IMR-90 (cell line): ENCODE data around the gene THAP10. TPM values are rescaled to one million over a fixed set of nuclear protein-coding genes. Genes with fewer than 3 reads are reported as not detected.
A peak's percentile ranks its signal among the peaks of the same experiment; 100 is the strongest.

Source experiments
- ATAC-seq: fragments of 200-7000 bp; cut with Tn5 transposase; 2 replicates; pipeline ENCODE4 v1.9.1; 2020; ENCODE audit warnings: low read depth, mild to moderate bottlenecking, moderate library complexity
- BruUV-seq: library from RNA; stranded (reverse); fragments of 400-500 nt; replicated peaks from 2 replicates; lab custom pipeline; 2021; lab: Mats Ljungman, UMichigan
- CTCF ChIA-PET: fragments of 300-600 bp; formaldehyde crosslinking; extraction: SDS; loops from one replicate; lab custom pipeline; 2021; ENCODE audit warnings: antibody characterized with exemption; lab: Yijun Ruan, JAX
- POLR2A ChIA-PET: fragments of 300-600 bp; sonication (Branson Sonifier 250); formaldehyde crosslinking; loops from one replicate; lab custom pipeline; 2022; ENCODE audit warnings: antibody characterized with exemption; ENCODE audit not compliant: unreplicated experiment; lab: Charles Lee
- DNase-seq: peaks from one replicate; pipeline ENCODE4 v3.0.0; 2013
- H2AFZ ChIP-seq: replicated peaks from 2 replicates; pipeline ENCODE3; 2013; ENCODE audit warnings: low read length, mild to moderate bottlenecking; ENCODE audit not compliant: poor library complexity
- H2AK5ac ChIP-seq: 2 replicates; pipeline ENCODE4 v1.6.1; 2013; ENCODE audit warnings: low read depth, low read length, inconsistent platforms
- H2AK9ac ChIP-seq: replicated peaks from 2 replicates; pipeline ENCODE3; 2013; ENCODE audit warnings: mild to moderate bottlenecking, low read depth, low read length, moderate library complexity; ENCODE audit not compliant: poor library complexity
- H2BK120ac ChIP-seq: 2 replicates; pipeline ENCODE4 v1.6.1; 2013; ENCODE audit warnings: low read depth, low read length, inconsistent platforms
- H2BK15ac ChIP-seq: 3 replicates; pipeline ENCODE4 v1.6.1; 2013; ENCODE audit warnings: low read depth, low read length, inconsistent platforms
- H2BK20ac ChIP-seq: 2 replicates; pipeline ENCODE4 v1.6.1; 2013; ENCODE audit warnings: low read depth, mild to moderate bottlenecking, inconsistent platforms, low read length, moderate library complexity
- H2BK5ac ChIP-seq: 2 replicates; pipeline ENCODE4 v1.6.1; 2013; ENCODE audit warnings: mild to moderate bottlenecking, low read depth, low read length, inconsistent platforms; ENCODE audit not compliant: poor library complexity, severe bottlenecking
- H3K14ac ChIP-seq: replicated peaks from 2 replicates; pipeline ENCODE4 v1.6.1; 2013; ENCODE audit warnings: low read depth, low read length, inconsistent platforms
- H3K18ac ChIP-seq: 2 replicates; pipeline ENCODE4 v1.6.1; 2013; ENCODE audit warnings: low read depth, low read length, control low read depth
- H3K23ac ChIP-seq: 2 replicates; pipeline ENCODE4 v1.6.1; 2013; ENCODE audit warnings: low read depth, low read length, inconsistent platforms
- H3K27ac ChIP-seq: 2 replicates; pipeline ENCODE4 v1.5.1; 2013; ENCODE audit warnings: mild to moderate bottlenecking, control low read depth, low read length; ENCODE audit not compliant: insufficient read depth
- H3K27me3 ChIP-seq: 2 replicates; pipeline ENCODE4 v1.6.1; 2013; ENCODE audit warnings: low read length; ENCODE audit not compliant: control insufficient read depth, insufficient read depth
- H3K36me3 ChIP-seq: 2 replicates; pipeline ENCODE4 v1.6.1; 2013; ENCODE audit warnings: low read length, mixed read lengths; ENCODE audit not compliant: control insufficient read depth, insufficient read depth
- H3K4ac ChIP-seq: 2 replicates; pipeline ENCODE4 v1.6.1; 2013; ENCODE audit warnings: low read depth, low read length, inconsistent platforms
- H3K4me1 ChIP-seq: 2 replicates; pipeline ENCODE4 v1.6.1; 2013; ENCODE audit warnings: low read length, mixed read lengths; ENCODE audit not compliant: control insufficient read depth, insufficient read depth
- H3K4me2 ChIP-seq: 2 replicates; pipeline ENCODE4 v1.6.1; 2013; ENCODE audit warnings: low read depth, mild to moderate bottlenecking, control low read depth, low read length, moderate library complexity
- H3K4me3 ChIP-seq: 2 replicates; pipeline ENCODE4 v1.5.1; 2013; ENCODE audit warnings: low read depth, mild to moderate bottlenecking, control low read depth, low read length, moderate library complexity; ENCODE audit not compliant: insufficient read depth
- H3K56ac ChIP-seq: 2 replicates; pipeline ENCODE4 v1.6.1; 2013; ENCODE audit warnings: low read length, inconsistent platforms; ENCODE audit not compliant: insufficient read depth; ENCODE audit errors: extremely low read depth
- H3K79me1 ChIP-seq, 2 experiments: 2 replicates each; pipeline ENCODE4 v1.6.1; 2013; ENCODE audit warnings: low read length in 2 of 2, inconsistent platforms in 1 of 2, low read depth in 1 of 2
- H3K9ac ChIP-seq: 2 replicates; pipeline ENCODE4 v1.6.1; 2013; ENCODE audit warnings: low read depth, low read length, control low read depth
- H3K9me1 ChIP-seq: 2 replicates; pipeline ENCODE4 v1.6.1; 2013; ENCODE audit warnings: low read length, inconsistent platforms; ENCODE audit not compliant: insufficient read depth
- H3K9me3 ChIP-seq: 2 replicates; pipeline ENCODE4 v1.6.1; 2013; ENCODE audit warnings: low read length; ENCODE audit not compliant: control insufficient read depth, insufficient read depth
- H4K20me1 ChIP-seq: 2 replicates; pipeline ENCODE4 v1.6.1; 2013; ENCODE audit warnings: low read length, inconsistent platforms; ENCODE audit not compliant: insufficient read depth
- H4K5ac ChIP-seq: 2 replicates; pipeline ENCODE4 v1.6.1; 2013; ENCODE audit warnings: mild to moderate bottlenecking, low read depth, low read length, control low read depth
- H4K8ac ChIP-seq, 2 experiments: 2 replicates each; pipeline ENCODE4 v1.6.1; 2013; ENCODE audit warnings: low read depth in 2 of 2, low read length in 2 of 2, control low read depth in 1 of 2, inconsistent platforms in 1 of 2
- H4K91ac ChIP-seq: 2 replicates; pipeline ENCODE4 v1.6.1; 2013; ENCODE audit warnings: low read depth, low read length, inconsistent platforms; ENCODE audit not compliant: insufficient read depth
- FOS ChIP-seq: fragments of 150-350 bp; IDR thresholded peaks from 2 replicates; pipeline ENCODE4 v1.6.1; 2016; ENCODE audit warnings: low read depth, low read length
- MAZ ChIP-seq: IDR thresholded peaks from 2 replicates; pipeline ENCODE4 v1.6.1; 2012; ENCODE audit warnings: low read depth, mild to moderate bottlenecking, low read length, improper control_type of control experiment, moderate library complexity, borderline replicate concordance
- NFE2L2 ChIP-seq: fragments of 150-350 bp; IDR thresholded peaks from 2 replicates; pipeline ENCODE4 v1.6.1; 2016; ENCODE audit warnings: low read depth, mild to moderate bottlenecking, low read length
- WGBS, 2 experiments: methylation state at CpG; one replicate each; pipeline versions ENCODE4 v1.1.5 to v1.1.7; 2013; ENCODE audit warnings: missing lambda C conversion rate in 2 of 2; ENCODE audit not compliant: insufficient read length in 1 of 2; ENCODE audit errors: extremely low coverage in 2 of 2; 5-methylcytosine and 5-hydroxymethylcytosine counted together
- dilution Hi-C: fragments of 300-500 bp; cut with HindIII; formaldehyde crosslinking; loops from one replicate; pipeline ENCODE4 v1.14.3; 2018; ENCODE audit warnings: low sequenced_read_pairs; ENCODE audit not compliant: unreplicated experiment
- in situ Hi-C: fragments of 300-500 bp; cut with MboI; formaldehyde crosslinking; loops from 3 replicates; pipeline ENCODE4 v1.14.3; 2019; ENCODE audit warnings: low sequenced_read_pairs, inconsistent platforms, mixed read lengths
- intact Hi-C: fragments of 100-400 bp; cut with micrococcal nuclease; formaldehyde crosslinking; loops from 2 replicates; pipeline ENCODE4 v1.10.0; 2022
- polyA plus RNA-seq, 3 experiments: library from polyadenylated mRNA; depleted of rRNA; stranded (reverse); fragments of >200 nt; gene quantifications; 2 replicates each; pipeline ENCODE4 v1.2.3, GENCODE V29; 2012; ENCODE audit warnings: low replicate concordance in 1 of 3
- total RNA-seq: library from RNA; depleted of rRNA; stranded (reverse); fragments of >200 nt; gene quantifications from 2 replicates; pipeline ENCODE4 v1.2.3, GENCODE V29; 2012

THAP10 gene
- total and polyA plus RNA-seq, 2 of the 4 experiments (the other 2 are of a cell fraction): 2.3 to 2.8 TPM

DNA sequence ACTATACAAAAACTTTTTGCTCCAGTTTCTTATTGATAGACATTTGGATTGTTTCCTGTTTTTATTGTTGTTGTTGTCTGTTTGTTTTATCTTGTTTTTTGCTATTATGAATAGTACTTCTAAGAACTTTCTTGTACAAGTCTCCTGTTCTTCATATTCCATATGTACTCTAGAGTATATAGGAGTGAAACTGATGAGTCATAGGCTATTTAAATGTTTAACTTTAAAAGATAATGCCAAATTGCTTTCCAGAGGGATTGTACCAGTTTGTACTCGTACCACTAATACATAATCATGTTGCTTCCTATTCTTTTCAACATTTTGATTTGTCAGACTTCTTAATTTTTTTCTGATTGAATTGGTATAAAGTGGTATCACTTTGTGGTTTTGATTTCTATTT lies 20.0 kb upstream of the THAP10 start:
- H4K20me1 ChIP-seq: no peaks in the 10 kb centered on the region
- peaks cover 3% of the 10 kb centered on the region; the same call in 1 of the 2 replicates for H3K36me3 ChIP-seq
- in situ Hi-C loops (no loop called here), dilution Hi-C loops (no loop called here), intact Hi-C loops (no loop called here)
- H3K4ac ChIP-seq: no peak overlapping the region
- H3K14ac ChIP-seq: no peak overlapping the region
- H2AK9ac ChIP-seq: no peak overlapping the region
- H2AFZ ChIP-seq: no peak overlapping the region
- ATAC-seq: no peak
- H3K9me1 ChIP-seq: no peaks in the 10 kb centered on the region
- H3K9ac ChIP-seq: no peak overlapping the region
- no peak overlapping the region for H3K27ac ChIP-seq
- H3K18ac ChIP-seq: no peak overlapping the region
- no peak overlapping the region for H2BK20ac ChIP-seq
- no peak overlapping the region for H3K4me2 ChIP-seq
- H2BK5ac ChIP-seq: no peak overlapping the region
- no peak overlapping the region for H4K8ac ChIP-seq
- H3K23ac ChIP-seq: no peak overlapping the region
- no peaks in the 10 kb centered on the region for H3K79me1 ChIP-seq
- no peak overlapping the region for H2BK15ac ChIP-seq
- peaks cover 11% of the 10 kb centered on the region for H3K9me3 ChIP-seq
- no peak overlapping the region for H4K5ac ChIP-seq
- H3K56ac ChIP-seq: no peak overlapping the region
- peaks cover 3% of the 10 kb centered on the region for H3K4me1 ChIP-seq
- CTCF ChIA-PET: interaction anchor here (1.5 kb wide), 1 partner anchor 10 kb away, joined by 3 read pairs; no protein-coding TSS in a partner anchor
- no peak for TF ChIP-seq MAZ
- TF ChIP-seq NFE2L2: peak; percentile 28; the same call in 1 of the 2 replicates
- TF ChIP-seq FOS: 0 out of 2 replicates have a peak, but pooled peaks have one; percentile 27
- DNase-seq: no peak
- no peaks in the 10 kb centered on the region for H3K27me3 ChIP-seq
- no peak overlapping the region for H2AK5ac ChIP-seq
- no peak overlapping the region for H2BK120ac ChIP-seq
- POLR2A ChIA-PET: no interaction called here
- no TSS peak for BruUV-seq
- H3K4me3 ChIP-seq: no peak overlapping the region
- H4K91ac ChIP-seq: no peak overlapping the region
- no CpG with 5 or more reads among the region's 1 CpG for WGBS, 2 experiments
